Articular chondrocyte of knee joint (primary cell): ENCODE data around the gene TPH1. TPM values are rescaled to one million over a fixed set of nuclear protein-coding genes. Genes with fewer than 3 reads are reported as not detected.

Experiments
- total RNA-seq: library from RNA; depleted of rRNA; stranded (reverse); fragments of >200 nt; gene quantifications from 2 replicates; pipeline ENCODE4 v1.2.3, GENCODE V29; 2012

The TPH1 gene
- total RNA-seq, result 0.52 and 1.6 TPM in 2 replicates

DNA sequence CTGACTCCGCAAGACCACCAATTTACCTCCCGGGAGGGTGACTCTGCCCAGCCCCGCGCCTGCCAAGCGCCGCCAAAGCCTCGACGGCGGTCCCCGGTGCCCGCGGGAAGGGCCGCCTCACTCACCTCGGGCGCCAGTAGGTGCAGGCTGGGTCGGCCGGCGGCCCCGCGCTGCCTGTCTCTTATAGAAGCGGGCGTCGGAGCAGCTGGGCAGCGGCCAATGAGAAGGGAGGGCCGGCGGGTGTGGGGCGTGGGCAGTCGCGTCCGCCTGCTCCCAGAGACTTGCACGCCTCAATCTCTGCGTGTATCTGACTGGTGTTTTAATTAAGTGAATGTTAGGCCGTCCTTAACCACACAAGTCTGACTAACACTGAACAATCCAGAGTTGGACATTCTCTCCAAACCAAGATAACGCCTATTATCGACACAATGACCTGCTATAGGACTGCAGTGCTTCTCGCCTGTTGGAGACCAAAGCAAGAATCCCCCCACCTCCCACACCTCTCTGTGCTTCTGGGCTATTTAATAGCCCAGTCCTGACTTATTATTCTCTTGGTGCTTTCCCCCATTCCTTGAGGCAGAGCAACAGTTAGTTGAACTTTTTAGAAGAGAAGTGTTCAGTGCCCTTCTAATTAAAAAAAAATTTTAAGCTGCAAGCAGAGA lies at the start of gene TPH1:
TSS of gene TPH1 (minus strand) at position 154 of the 662 bp plus-strand sequence. CDS start 5,507 bp downstream, outside the sequence.

GRCh38 chr11:18012906-18013781 lies 32.9 kb downstream of the TPH1 start, which contains the start of gene SERGEF:
SERGEF (minus strand) TSS chr11:18013047; CDS start chr11:18013010, 37 bp downstream.

Other genes starting within 250 kb of the TPH1 start
- gene SERGEF, start 33.2 kb downstream of the TPH1 start, total RNA-seq, result 27.1 and 28.7 TPM in 2 replicates
- 15.1 and 17.0 TPM in 2 replicates for gene SAAL1, start 59.8 kb upstream of the TPH1 start, total RNA-seq
- 0.22 TPM in 1 of 2 replicates, not detected in the other for gene MRGPRX3, start 86.3 kb upstream of the TPH1 start, total RNA-seq
- not detected in 2 replicates for gene MRGPRX4, start 126.6 kb upstream of the TPH1 start, total RNA-seq
- not detected in 2 replicates for gene SAA4, start 190.5 kb upstream of the TPH1 start, total RNA-seq
- 0.13 TPM in 1 of 2 replicates, not detected in the other for gene SAA2, start 202.4 kb upstream of the TPH1 start, total RNA-seq
- gene SAA1, start 220.0 kb upstream of the TPH1 start, total RNA-seq, result 0.32 and 0.39 TPM in 2 replicates